GM12878 (cell line): Measurements from ENCODE around the gene EPX. TPM values are rescaled to one million over a fixed set of nuclear protein-coding genes. Genes with fewer than 3 reads are reported as not detected.

ENCODE experiments used
- ATAC-seq: fragments of 200-7000 bp; cut with Tn5 transposase; 3 replicates; pipeline ENCODE4 v1.9.1; 2020; ENCODE audit warnings: mild to moderate bottlenecking, moderate library complexity
- BruUV-seq: library from RNA; stranded (reverse); fragments of 400-500 nt; replicated peaks from 2 replicates; lab custom pipeline; 2021; lab: Mats Ljungman, UMichigan
- CTCF ChIA-PET: fragments of 300-600 bp; sonication (Branson Sonifier 250); formaldehyde crosslinking; extraction: SDS; loops from one replicate; lab custom pipeline; 2021; ENCODE audit warnings: inconsistent platforms; lab: Yijun Ruan, JAX
- POLR2A ChIA-PET: fragments of 350-600 bp; formaldehyde crosslinking; extraction: SDS; loops from one replicate; lab custom pipeline; 2021; ENCODE audit warnings: inconsistent platforms; lab: Charles Lee
- RAD21 ChIA-PET: fragments of 300-600 bp; sonication (Branson Sonifier 250); formaldehyde crosslinking; loops from one replicate; lab custom pipeline; 2023; ENCODE audit warnings: antibody characterized with exemption; ENCODE audit not compliant: unreplicated experiment; lab: Charles Lee
- SMC1A ChIA-PET: fragments of 300-600 bp; sonication (Branson Sonifier 250); formaldehyde crosslinking; loops from one replicate; lab custom pipeline; 2023; ENCODE audit not compliant: unreplicated experiment, uncharacterized antibody; lab: Charles Lee
- DNase-seq: peaks from one replicate; pipeline ENCODE4 v3.0.0-alpha.2; 2011; ENCODE audit warnings: low read depth, low spot score
- FAIRE-seq: peaks from 3 replicates; lab custom pipeline; 2011; peaks lifted over from hg19 to GRCh38; lab: Jason Lieb, UNC
- H2AFZ ChIP-seq: 2 replicates; pipeline ENCODE4 v1.6.0; 2011; ENCODE audit warnings: low read depth, low read length, control low read depth; ENCODE audit not compliant: control insufficient read depth
- H3K27ac ChIP-seq: 2 replicates; pipeline ENCODE4 v1.5.1; 2011; ENCODE audit warnings: control low read depth; ENCODE audit not compliant: control insufficient read depth, insufficient read depth
- H3K27me3 ChIP-seq, 2 experiments: replicated peaks in 1 of 2; 2 replicates each; pipeline versions ENCODE4 v1.6.0 to v1.6.1; 2011; ENCODE audit warnings: low read length in 1 of 2; ENCODE audit not compliant: control insufficient read depth in 2 of 2, insufficient read depth in 2 of 2
- H3K36me3 ChIP-seq, 2 experiments: 2 replicates each; pipeline ENCODE4 v1.5.1; 2011; ENCODE audit warnings: low read length in 1 of 2; ENCODE audit not compliant: control insufficient read depth in 2 of 2, insufficient read depth in 2 of 2
- H3K4me1 ChIP-seq: 2 replicates; pipeline ENCODE4 v1.6.1; 2011; ENCODE audit warnings: mild to moderate bottlenecking, low read length, moderate library complexity, mixed read lengths; ENCODE audit not compliant: control insufficient read depth, insufficient read depth
- H3K4me2 ChIP-seq: 2 replicates; pipeline ENCODE4 v1.6.0; 2011; ENCODE audit warnings: control low read depth; ENCODE audit not compliant: control insufficient read depth, insufficient read depth
- H3K4me3 ChIP-seq: fragments of 200-600 bp; sonication (generic); 2 replicates; pipeline ENCODE4 v1.5.1; 2016
- H3K79me2 ChIP-seq: 2 replicates; pipeline ENCODE4 v1.6.0; 2011; ENCODE audit warnings: low read length; ENCODE audit not compliant: control insufficient read depth, insufficient read depth
- H3K9ac ChIP-seq: 2 replicates; pipeline ENCODE4 v1.8.0; 2011; ENCODE audit warnings: low read length, control low read depth, mixed read lengths; ENCODE audit not compliant: control insufficient read depth, insufficient read depth
- H3K9me3 ChIP-seq: replicated peaks from 3 replicates; pipeline ENCODE4 v1.5.1; 2011; ENCODE audit warnings: mild to moderate bottlenecking, low read length; ENCODE audit not compliant: control insufficient read depth, insufficient read depth
- H4K20me1 ChIP-seq: 2 replicates; pipeline ENCODE4 v1.6.0; 2011; ENCODE audit not compliant: control insufficient read depth, insufficient read depth
- ATF2 ChIP-seq: IDR thresholded peaks from 2 replicates; pipeline ENCODE4 v1.6.1; 2012; ENCODE audit warnings: low read length, inconsistent platforms
- BACH1 ChIP-seq: fragments of 450-650 bp; IDR thresholded peaks from 2 replicates; pipeline ENCODE4 v1.6.1; 2017; ENCODE audit warnings: mild to moderate bottlenecking, borderline replicate concordance
- CHD4 ChIP-seq: fragments of 200-600 bp; sonication (generic); IDR thresholded peaks from 2 replicates; pipeline ENCODE4 v1.6.1; 2016; ENCODE audit warnings: mild to moderate bottlenecking
- CREB1 ChIP-seq: IDR thresholded peaks from 2 replicates; pipeline ENCODE4 v1.6.1; 2012; ENCODE audit warnings: low read depth, mild to moderate bottlenecking, inconsistent platforms
- ELK1 ChIP-seq: IDR thresholded peaks from 2 replicates; pipeline ENCODE4 v1.6.1; 2012; ENCODE audit warnings: low read depth, low read length, improper control_type of control experiment
- HCFC1 ChIP-seq: fragments of 150-350 bp; IDR thresholded peaks from 2 replicates; pipeline ENCODE4 v1.6.1; 2014; ENCODE audit warnings: low read length
- NBN ChIP-seq: fragments of 450-650 bp; IDR thresholded peaks from 2 replicates; pipeline ENCODE4 v1.6.1; 2016
- PAX5 ChIP-seq: IDR thresholded peaks from 2 replicates; pipeline ENCODE4 v1.6.1; 2011; ENCODE audit warnings: low read depth, low read length, borderline replicate concordance
- YY1 ChIP-seq: IDR thresholded peaks from 2 replicates; pipeline ENCODE4 v1.6.1; 2011; ENCODE audit warnings: low read depth, mild to moderate bottlenecking, low read length
- ZNF622 ChIP-seq: fragments of 450-650 bp; IDR thresholded peaks from 2 replicates; pipeline ENCODE4 v1.6.1; 2017; ENCODE audit warnings: mild to moderate bottlenecking, inconsistent platforms
- WGBS: methylation state at CpG from one replicate; pipeline ENCODE4 v1.1.6; 2016; ENCODE audit warnings: low lambda C conversion rate; ENCODE audit not compliant: insufficient replicate concordance, insufficient coverage; ENCODE audit errors: missing lambda C conversion rate; 5-methylcytosine and 5-hydroxymethylcytosine counted together
- in situ Hi-C: fragments of 300-500 bp; cut with MboI; formaldehyde crosslinking; loops from 9 replicates; pipeline ENCODE4 v1.14.3; 2018; ENCODE audit warnings: mixed read lengths
- intact Hi-C: fragments of 100-400 bp; cut with micrococcal nuclease; formaldehyde crosslinking; loops from one replicate; pipeline ENCODE4 v1.14.2; 2022; ENCODE audit not compliant: unreplicated experiment
- polyA plus RNA-seq, 11 experiments: library from polyadenylated mRNA; depleted of rRNA in 4 of 11; unstranded in 6 of 11; stranded (reverse) in 5 of 11; fragments of >200 nt; fragmentation: Nextera tagmentation in 4 of 11; fragmentation: Illumina TruSeq in 1 of 11; extraction: Ambion mirVana in 4 of 11; extraction: Trizol in 1 of 11; gene quantifications; 1 replicate in 1 of 11; 2 replicates in 10 of 11; pipeline versions ENCODE4 v1.2.1 to v1.2.3, GENCODE V29; 2011 to 2016; ENCODE audit warnings: inconsistent platforms in 2 of 11, missing spikeins in 2 of 11, low read depth in 1 of 11
- total RNA-seq, 4 experiments: library from RNA; depleted of rRNA in 3 of 4; stranded (reverse); fragments of >200 nt in 3 of 4; fragmentation: Illumina TruSeq in 1 of 4; extraction: Trizol in 1 of 4; gene quantifications; 2 replicates each; pipeline versions ENCODE4 v1.2.1 to v1.2.3, GENCODE V29; 2013 to 2021

The EPX gene
- total and polyA plus RNA-seq, 10 of the 15 experiments (the other 5 are each of a cell fraction or from before 2014, with no cell fraction given), result 0.03 TPM; not detected in 9

- intact Hi-C loops (no loop called here), in situ Hi-C loops (no loop called here)
- no peaks in the 10 kb centered on the region for H3K27me3 ChIP-seq
- H3K9ac ChIP-seq, result no peak overlapping the region
- ChIA-PET RAD21 (interaction anchor here (1.2 kb wide), 1 partner anchor 18 kb away, joined by 3 read pairs; no protein-coding TSS in a partner anchor), CTCF (interaction anchor here (3.0 to 8.2 kb wide), 3 partner anchors 13 to 32 kb away, joined by 12 to 65 read pairs (median 29); no protein-coding TSS in a partner anchor), POLR2A (interaction anchor here (0.6 to 1.5 kb wide), 2 partner anchors 31 to 211 kb away, joined by 3 to 7 read pairs; partner anchors contain the start of gene SRSF1), SMC1A (no interaction called here)
- no peaks in the 10 kb centered on the region; the same call in 1 of the 2 replicates for H3K79me2 ChIP-seq
- no peak overlapping the region for H3K4me3 ChIP-seq
- DNase-seq (no peak), ATAC-seq (no peak), FAIRE-seq (no peak)
- no peak overlapping the region for H3K27ac ChIP-seq
- H3K9me3 ChIP-seq, result no peaks in the 10 kb centered on the region
- no peaks in the 10 kb centered on the region for H4K20me1 ChIP-seq
- H3K4me2 ChIP-seq, result no peak overlapping the region
- TF ChIP-seq BACH1, result no peak
- TF ChIP-seq ZNF622, result no peak
- no peak for TF ChIP-seq ELK1
- TF ChIP-seq CHD4, result no peak
- TF ChIP-seq PAX5, result no peak
- no peak for TF ChIP-seq NBN
- no peak for TF ChIP-seq HCFC1
- TF ChIP-seq CREB1, result no peak
- TF ChIP-seq YY1, result no peak
- TF ChIP-seq ATF2, result no peak
- peaks cover 12% of the 10 kb centered on the region for H3K4me1 ChIP-seq
- no peaks in the 10 kb centered on the region for H3K36me3 ChIP-seq
- WGBS, result 36% methylated on average over 3 of the region's 3 CpGs
- BruUV-seq, result no TSS peak
- no peak overlapping the region for H2AFZ ChIP-seq
Measured at GRCh38 chr17:58217766-58218165, 25.2 kb downstream of the EPX start.
